HG03432 (cell line): ENCODE measurements around the gene SCFD2.

ENCODE experiments used
- ATAC-seq: cut with Tn5 transposase; IDR thresholded peaks from one replicate; pipeline ENCODE4 v1.9.1; 2021; ENCODE audit warnings: mild to moderate bottlenecking, moderate library complexity; ENCODE audit not compliant: unreplicated experiment

Gene SCFD2

DNA sequence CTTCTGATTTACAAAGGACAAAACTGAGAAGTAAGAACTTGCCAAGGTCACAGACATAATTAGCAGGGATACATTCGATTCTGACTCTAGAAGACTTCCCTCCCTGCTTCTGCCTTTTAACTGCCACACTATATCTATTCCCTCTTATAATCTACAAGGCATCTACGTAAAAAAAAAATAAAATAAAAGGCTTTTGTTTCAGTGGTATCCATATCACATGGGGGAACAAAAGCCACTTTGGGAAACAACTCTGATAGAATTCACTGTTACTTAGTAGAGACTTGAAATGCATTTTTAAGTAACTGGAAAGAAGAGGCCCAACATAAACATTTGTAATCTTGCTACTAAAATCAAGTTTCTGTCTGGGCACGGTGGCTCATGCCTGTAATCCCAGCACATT lies 247.2 kb downstream of the SCFD2 start:
- ATAC-seq, result no peak

- no peak for ATAC-seq
Observed at GRCh38 chr4:53116954-53117353, 248.9 kb downstream of the SCFD2 start.

GRCh38 chr4:53113431-53114225 lies 252.2 kb downstream of the SCFD2 start:
- ATAC-seq, result peak; percentile 69

DNA sequence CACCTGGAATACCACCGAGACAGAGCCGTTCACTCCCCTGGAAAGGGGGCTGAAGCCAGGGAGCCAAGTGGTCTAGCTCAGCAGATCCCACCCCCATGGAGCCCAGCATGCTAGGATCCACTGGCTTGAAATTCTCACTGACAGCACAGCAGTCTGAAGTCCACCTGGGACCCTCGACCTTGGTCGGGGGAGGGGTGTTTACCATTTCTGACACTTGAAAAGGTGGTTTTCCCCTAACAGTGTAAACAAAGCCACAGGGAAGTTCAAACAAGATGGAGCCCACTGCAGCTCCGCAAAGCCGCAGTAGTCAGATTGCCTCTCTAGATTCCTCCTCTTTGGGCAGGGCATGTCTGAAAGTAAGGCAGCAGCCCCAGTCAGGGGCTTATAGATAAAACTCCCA lies 260.5 kb downstream of the SCFD2 start:
- no peak for ATAC-seq

GRCh38 chr4:53103481-53103880 lies 262.4 kb downstream of the SCFD2 start:
- ATAC-seq, result no peak

- no peak for ATAC-seq
Observed at GRCh38 chr4:53101191-53101581, 264.7 kb downstream of the SCFD2 start.

GRCh38 chr4:53100501-53101190 lies 265.2 kb downstream of the SCFD2 start:
- ATAC-seq, result no peak

DNA sequence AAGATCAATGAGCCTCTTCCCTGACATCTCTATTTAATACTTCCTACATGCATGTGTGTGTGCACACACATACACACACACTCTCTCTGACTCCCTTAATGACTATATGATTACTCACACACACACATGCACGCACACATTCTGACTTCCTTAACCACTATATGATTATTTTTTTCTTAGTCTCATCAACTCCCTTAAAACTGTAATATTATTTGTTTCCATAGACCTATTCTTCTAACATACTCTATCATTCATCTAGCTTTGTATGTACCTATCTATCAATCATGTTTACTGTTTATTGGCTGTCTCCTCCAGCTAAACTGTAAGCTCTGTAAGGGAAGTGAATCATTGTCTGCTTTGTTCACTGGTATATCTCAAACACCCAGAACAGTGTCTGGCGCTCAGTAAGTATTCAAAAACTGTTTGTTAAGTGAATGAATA lies 267.2 kb downstream of the SCFD2 start:
- no peak for ATAC-seq

- ATAC-seq, result no peak
Observed at GRCh38 chr4:53094040-53094439, 271.8 kb downstream of the SCFD2 start.

DNA sequence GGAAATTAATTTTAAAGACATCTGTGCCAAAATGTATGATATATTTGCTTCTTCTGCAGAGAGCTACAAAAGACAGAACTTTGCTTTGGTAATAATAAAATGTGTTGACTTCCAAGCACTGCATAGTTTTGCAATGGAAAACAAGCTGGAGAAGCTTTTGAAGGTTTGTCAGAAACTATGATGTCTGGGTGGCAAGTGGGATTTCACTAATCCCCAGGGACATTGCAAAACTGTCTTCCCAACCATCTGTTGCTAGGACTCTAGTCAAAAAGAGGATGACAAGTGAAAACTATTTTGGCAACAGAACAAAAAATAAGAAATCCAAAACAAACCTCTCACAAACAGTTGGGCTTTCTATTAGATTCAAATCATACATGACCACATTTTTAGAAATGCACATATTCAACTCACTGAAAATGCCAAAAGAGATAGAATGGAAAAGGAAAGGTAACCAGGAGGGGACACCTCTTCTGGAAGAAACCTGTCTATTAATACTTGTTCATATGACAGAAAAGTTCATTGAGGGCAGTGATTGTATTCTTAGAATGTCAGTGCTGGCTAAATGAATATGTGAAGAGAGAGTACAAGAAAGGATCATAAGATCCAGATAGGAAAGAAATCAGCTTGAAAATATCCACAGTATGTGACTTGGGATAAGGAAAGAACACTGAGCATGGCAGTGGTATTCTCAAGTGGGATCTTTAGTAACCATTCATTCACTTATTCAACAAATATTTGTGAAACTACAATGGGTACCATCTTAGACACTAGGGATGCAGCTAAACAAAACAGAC lies 275.7 kb downstream of the SCFD2 start:
- no peak for ATAC-seq

DNA sequence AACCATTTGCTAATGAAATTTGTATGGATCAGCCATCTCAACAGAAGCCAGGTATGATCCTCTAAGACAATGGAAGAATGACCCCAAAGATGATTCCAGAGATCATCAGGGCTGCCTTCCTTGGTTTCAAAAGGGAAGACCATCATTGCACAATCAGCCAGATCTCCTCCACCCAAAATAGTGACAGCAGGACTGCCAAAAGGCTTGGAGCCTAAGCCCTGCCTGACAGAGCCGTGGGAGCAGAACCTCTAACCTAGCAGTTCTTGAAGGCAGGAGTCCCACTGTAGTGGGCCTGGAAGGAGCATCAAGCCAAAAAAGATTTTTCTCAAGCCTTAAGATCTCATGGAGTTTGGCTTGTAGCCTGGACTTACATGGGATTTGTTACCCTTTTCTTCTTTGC lies 277.7 kb downstream of the SCFD2 start:
- ATAC-seq, result no peak

DNA sequence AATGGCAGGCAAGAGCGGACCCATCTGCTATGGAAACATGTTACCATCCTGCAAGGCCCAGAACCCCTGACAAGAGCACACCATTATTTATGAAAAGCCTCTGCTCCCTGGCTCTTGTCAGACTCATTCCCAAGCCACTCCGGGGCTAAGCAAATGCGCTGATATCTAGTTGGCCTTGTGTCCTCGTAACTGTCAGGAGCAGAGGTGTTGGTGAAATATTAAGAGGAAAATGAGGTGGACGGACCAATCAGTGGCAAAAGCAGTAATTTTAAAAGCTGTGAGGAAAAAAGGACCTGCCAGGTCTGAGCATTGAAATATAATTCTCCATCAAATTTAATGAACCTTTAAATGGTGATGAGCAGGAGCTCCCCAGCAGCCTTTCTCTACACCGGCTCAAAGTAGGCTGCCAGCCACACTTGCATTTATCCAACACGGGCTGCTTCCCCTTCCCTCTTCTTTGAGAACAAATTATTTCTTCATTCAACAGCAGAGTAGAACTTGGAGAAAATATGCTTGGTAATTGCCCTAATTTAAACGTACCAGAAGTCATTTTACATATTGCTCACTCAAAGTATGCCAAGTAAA lies 289.4 kb downstream of the SCFD2 start:
- ATAC-seq, result no peak

GRCh38 chr4:53075162-53075785 lies 290.6 kb downstream of the SCFD2 start:
- ATAC-seq, result peak; percentile 68

GRCh38 chr4:53068755-53069330 lies 297.0 kb downstream of the SCFD2 start:
- no peak for ATAC-seq

GRCh38 chr4:53067125-53067802 lies 298.6 kb downstream of the SCFD2 start:
- no peak for ATAC-seq

DNA sequence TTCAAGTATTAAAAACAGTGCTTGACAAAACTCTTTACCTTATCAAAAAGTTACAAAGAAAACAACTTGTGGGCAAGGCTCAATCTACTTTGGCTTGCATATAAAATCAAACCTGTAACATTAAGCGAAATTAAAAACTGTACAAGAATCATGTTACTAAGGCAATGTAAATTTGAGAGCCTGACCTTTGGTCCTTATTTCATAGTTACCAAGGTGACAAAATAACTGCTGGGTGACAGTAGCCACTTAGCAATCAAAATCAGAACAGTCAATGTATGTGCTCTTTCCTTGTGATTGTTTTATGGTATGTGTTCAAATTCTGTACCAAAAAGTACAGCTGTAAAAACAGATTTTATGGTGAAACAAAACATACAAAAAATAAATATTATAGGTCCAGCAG lies 299.7 kb downstream of the SCFD2 start:
- ATAC-seq, result no peak

GRCh38 chr4:53064609-53065008 lies 301.3 kb downstream of the SCFD2 start:
- no peak for ATAC-seq

DNA sequence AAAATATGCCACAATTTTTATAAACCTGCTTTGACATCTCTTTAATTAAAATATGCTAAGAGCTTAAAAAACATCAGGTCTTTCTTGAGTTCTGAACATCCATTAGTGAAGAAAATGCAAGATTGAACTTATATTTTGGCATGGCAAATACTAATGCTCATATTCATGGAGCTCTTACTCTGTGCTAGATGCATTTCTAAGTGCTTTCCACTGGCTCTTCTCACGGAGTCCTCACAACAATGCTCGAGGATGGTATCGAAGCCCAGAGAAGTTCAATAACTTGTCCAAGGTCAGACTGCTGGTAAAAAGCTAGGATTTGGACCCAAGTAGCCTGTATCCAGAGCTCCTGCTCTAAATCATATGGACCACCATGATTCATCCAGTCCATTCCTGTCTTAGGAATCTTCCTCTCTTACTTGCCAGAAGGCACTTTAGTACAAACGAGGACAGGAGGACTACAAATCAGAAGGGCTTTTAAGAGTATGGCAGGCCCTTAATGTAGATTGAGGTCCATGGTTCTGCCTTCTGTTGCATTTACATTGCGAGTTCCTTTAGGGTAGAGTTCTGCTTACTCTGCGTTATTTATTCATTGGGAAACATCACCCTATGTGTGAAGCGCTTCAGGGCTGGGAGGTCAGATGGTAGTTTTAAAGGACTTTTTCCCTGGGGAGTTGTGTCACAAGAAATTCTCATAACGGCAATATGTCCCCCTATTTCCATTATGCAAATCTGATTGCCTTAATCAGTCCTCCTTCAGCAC lies 304.6 kb downstream of the SCFD2 start:
- no peak for ATAC-seq

DNA sequence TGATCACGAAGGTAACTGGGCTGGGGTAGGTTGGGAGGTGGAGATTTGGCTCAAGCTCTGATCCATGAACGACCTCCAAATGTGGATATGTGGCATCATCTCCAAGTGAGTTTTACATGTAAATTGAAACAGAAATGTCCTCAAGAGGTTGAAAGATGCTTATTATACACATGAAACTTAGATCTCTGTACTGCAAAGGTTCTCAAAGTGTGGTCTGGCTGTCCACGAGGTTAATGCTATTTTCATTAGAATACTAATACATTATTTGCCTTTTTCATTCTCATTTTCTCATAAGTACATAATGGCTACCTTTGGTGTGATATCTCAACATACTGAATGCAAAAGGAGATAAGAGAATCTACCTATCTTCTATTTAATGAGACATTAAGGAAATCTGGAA lies 305.6 kb downstream of the SCFD2 start:
- peak; percentile 44 for ATAC-seq
